Measurements from ENCODE around the gene ATF6.

DNA sequence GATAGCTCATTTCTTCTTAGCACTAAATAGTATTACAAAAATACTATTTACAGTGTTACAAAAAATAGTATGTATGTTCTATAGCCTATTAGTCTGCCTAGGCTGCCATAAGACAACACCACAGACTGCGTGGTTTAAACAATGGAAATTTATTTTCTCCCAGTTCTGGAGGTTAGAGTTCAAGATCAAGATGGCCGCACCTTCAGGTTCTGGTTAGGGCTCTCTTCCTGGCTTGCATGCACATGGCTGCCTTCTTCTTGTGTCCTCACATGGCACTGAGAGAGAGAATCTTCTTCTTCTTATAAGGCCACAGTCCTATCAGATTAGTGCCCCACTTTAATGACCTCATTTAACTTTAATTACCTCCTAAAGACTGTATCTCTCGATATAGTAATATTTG, 4.1 kb downstream of the ATF6 start:
- TF ChIP-seq YY1 (IDR thresholded peaks at IDR 0.05; ENCODE audit: insufficient read depth, insufficient read length): no peak
- TF ChIP-seq ZNF274 (IDR thresholded peaks at IDR 0.05; ENCODE audit: low read depth, low read length): no peak
